Kidney epithelial cell (primary cell): ENCODE measurements around the gene LAMB3. TPM values are rescaled to one million over a fixed set of nuclear protein-coding genes. Genes with fewer than 3 reads are reported as not detected.

Source experiments
- DNase-seq: peaks from one replicate; pipeline ENCODE4 v3.0.0-alpha.2; 2010; ENCODE audit warnings: low read depth
- H3K27me3 ChIP-seq: 2 replicates; pipeline ENCODE4 v1.6.0; 2011; ENCODE audit warnings: low read length; ENCODE audit not compliant: control insufficient read depth, insufficient read depth
- H3K36me3 ChIP-seq: 2 replicates; pipeline ENCODE4 v1.5.1; 2011; ENCODE audit warnings: low read length; ENCODE audit not compliant: control insufficient read depth, insufficient read depth
- H3K4me3 ChIP-seq: 2 replicates; pipeline ENCODE4 v1.5.1; 2011; ENCODE audit warnings: low read depth, mild to moderate bottlenecking, control low read depth, low read length
- total RNA-seq: library from RNA; depleted of rRNA; stranded (reverse); fragments of >200 nt; gene quantifications from 2 replicates; pipeline ENCODE4 v1.2.3, GENCODE V29; 2015
- TF ChIP-seq, protein P1 (sequence below): IDR thresholded peaks from 2 replicates; pipeline ENCODE4 v1.5.1; 2011; ENCODE audit warnings: mild to moderate bottlenecking, moderate library complexity, low read length, control low read depth, inconsistent platforms; ENCODE audit not compliant: insufficient read depth, poor library complexity, severe bottlenecking

LAMB3 gene
- total RNA-seq, 1 donor from 2014 or later = 343 TPM

DNA sequence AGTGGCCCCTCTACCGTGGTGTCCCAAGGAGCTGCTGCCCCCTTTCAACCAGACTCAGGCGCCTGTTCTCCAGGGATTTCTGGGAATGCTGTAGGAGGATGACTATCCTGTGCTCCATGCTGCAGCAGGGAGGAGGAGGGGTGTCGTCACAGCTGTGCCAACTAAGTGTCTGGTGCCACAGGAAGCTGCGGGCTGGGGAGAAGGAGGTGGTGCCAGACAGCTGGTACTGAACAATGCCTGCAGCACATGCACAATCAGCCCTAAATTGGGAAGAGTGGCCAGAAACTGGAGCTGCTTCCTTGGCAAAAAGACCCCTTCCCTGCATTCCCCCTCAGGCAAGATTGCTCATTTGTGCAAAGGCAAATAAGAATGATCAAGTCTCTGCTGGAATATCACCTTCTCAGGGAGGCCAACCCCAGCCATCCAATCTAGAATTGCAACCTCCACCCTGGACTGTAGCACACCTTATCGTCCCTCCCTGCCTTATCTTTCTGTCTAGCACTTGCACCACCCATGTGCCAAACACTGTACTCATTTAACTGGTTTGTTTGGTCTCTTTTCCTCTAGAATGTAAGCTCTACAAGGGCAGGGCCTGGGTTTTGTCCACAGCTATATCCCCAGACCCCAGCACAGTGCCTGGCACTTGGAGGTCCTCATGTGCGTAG lies 33.3 kb downstream of the LAMB3 start:
- H3K27me3 ChIP-seq = no peaks in the 10 kb centered on the region
- DNase-seq = no peak
- TF ChIP-seq, protein P1, sequence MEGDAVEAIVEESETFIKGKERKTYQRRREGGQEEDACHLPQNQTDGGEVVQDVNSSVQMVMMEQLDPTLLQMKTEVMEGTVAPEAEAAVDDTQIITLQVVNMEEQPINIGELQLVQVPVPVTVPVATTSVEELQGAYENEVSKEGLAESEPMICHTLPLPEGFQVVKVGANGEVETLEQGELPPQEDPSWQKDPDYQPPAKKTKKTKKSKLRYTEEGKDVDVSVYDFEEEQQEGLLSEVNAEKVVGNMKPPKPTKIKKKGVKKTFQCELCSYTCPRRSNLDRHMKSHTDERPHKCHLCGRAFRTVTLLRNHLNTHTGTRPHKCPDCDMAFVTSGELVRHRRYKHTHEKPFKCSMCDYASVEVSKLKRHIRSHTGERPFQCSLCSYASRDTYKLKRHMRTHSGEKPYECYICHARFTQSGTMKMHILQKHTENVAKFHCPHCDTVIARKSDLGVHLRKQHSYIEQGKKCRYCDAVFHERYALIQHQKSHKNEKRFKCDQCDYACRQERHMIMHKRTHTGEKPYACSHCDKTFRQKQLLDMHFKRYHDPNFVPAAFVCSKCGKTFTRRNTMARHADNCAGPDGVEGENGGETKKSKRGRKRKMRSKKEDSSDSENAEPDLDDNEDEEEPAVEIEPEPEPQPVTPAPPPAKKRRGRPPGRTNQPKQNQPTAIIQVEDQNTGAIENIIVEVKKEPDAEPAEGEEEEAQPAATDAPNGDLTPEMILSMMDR = no peak
- no peak overlapping the region for H3K4me3 ChIP-seq
- H3K36me3 ChIP-seq = no peaks in the 10 kb centered on the region

DNA sequence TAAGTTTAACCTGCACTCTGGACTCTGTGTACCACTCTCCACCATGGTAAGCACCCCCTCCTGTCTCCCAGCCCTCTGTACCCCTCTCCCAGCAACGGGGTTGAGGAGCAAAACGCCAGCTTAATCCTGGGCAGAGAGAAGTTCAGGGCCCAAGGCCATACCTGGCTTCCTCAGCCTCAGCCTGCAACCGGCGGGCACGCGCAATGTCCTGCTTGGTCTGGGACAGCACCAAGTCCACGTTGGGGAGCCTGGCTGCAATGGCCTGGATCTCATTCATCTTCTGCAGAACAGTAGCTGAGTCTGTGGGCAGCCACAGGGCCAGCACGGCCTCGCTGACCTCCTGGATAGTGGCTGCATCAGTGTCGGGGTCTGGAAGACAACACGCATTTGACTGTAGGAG lies 33.9 kb downstream of the LAMB3 start:
- Histone ChIP-seq H3K27me3 (no peaks in the 10 kb centered on the region), H3K4me3 (no peak overlapping the region), H3K36me3 (no peaks in the 10 kb centered on the region)
- TF ChIP-seq, protein P1 = no peak
- DNase-seq = no peak

DNA sequence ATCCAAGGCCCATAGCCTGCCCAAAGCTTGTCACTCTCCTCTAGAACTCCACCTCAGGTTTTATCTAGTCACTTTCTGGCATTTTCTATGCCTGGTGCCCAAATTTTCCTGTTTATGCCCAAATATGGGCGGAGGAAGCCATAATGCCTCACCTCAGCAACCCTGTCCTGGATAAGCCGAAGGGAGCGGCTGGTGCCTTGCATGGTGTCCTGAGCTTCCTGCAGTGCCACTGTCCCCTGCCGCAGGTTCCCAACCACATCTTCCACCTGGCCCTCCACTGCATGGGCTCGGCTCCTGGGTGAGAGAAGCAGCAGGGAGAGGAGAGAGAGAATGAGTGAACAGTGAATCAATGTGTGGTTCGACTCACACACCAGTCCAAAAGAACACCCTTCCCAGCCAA lies 34.5 kb downstream of the LAMB3 start:
- no peak for DNase-seq
- Histone ChIP-seq H3K4me3 (no peak overlapping the region), H3K36me3 (no peaks in the 10 kb centered on the region), H3K27me3 (no peaks in the 10 kb centered on the region)
- TF ChIP-seq, protein P1 = no peak

DNA sequence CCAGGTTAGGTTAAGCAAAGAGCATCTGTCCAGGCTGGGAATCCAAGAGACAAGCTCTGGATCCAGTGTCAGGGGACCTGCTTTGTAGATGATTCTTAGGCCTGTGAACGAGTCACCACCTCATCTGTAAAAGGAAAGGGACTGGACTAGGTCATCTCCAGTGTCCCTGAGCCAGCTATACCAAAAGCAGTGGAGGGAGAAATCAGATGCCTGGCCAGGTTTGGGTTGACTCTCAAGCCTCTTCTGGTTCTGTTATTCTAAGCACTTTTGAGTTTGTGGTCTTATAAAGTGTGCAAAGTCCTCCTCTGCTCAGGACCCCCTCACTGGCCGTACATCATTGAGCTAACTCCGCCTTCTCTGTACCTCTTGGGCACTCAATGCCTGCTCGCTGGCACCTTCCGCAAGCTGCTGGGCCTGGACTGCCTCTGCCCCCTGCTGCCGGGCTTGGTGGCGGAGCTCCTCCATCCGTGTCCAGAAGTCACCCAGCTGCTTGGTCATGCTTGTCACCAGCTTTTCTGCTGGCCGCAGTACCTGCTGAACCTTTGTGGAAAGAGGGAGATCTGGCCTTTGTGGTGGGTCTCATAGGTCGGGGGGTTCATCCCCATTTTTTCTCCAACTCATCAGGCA lies 35.1 kb downstream of the LAMB3 start:
- Histone ChIP-seq H3K36me3 (no peaks in the 10 kb centered on the region), H3K27me3 (no peaks in the 10 kb centered on the region), H3K4me3 (no peak overlapping the region)
- TF ChIP-seq, protein P1 = no peak
- DNase-seq = no peak

DNA sequence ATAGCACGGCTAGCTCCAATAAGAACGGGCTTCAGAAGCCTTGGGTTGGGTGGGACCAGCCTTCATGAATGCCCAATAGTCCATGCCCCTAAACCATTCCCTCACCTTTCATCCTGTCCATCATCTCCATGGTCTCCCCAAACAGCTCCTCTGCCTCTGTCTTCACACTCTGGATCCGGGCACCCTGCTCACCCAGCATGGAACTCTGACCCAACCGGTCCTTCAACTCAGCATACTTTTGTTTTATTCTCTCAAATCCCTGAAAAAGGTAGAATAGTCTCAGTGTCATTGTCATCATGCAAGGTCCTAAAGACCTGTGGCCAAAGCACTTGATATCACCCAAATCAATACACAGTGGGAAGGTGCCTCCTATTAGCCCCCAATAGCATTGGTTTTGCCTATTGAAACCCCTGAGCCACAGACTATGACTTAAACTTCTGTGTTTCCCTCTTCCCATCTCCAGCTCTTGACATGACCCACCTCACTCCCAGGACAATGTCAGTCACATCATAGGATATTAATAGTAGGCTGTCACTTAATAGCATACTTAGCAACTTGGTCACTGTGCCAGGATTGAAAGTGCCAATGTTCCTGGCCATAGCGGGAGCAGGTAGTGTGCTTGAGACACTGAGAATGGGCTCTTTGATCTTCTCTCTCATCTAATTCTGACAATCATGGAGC lies 35.7 kb downstream of the LAMB3 start:
- no peaks in the 10 kb centered on the region for H3K27me3 ChIP-seq
- H3K36me3 ChIP-seq = no peaks in the 10 kb centered on the region
- DNase-seq = no peak
- no peak overlapping the region for H3K4me3 ChIP-seq
- TF ChIP-seq, protein P1 = no peak

DNA sequence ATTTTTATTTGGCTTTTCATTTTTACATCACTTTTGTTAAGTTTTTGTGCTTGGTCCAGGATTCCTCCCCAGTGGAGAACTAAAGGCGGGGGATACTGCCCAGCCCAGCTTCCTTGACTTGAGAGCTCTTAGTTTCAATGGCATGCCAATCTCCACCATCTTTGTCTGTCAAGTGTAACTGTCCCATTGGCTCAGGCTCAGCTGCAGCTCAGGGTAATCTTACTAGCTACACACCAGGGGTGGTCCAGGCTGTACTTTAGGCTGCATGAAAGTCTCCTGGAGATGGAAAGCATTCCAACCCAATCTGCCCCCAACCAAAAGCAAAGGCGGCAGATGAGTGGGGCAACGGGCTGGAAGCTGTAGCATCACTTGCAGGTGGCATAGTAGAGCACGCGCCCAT lies 37.3 kb downstream of the LAMB3 start:
- TF ChIP-seq, protein P1 = no peak
- no peaks in the 10 kb centered on the region for H3K36me3 ChIP-seq
- no peak overlapping the region for H3K4me3 ChIP-seq
- no peak for DNase-seq
- no peaks in the 10 kb centered on the region for H3K27me3 ChIP-seq
